ENCODE data around the gene ZNF329. TPM values are rescaled to one million over a fixed set of nuclear protein-coding genes. Genes with fewer than 3 reads are reported as not detected.
"Not testable (repeated sequence)": the region's sequence is repeated elsewhere in the genome, so short reads cannot be mapped to it uniquely, and the experiment has no call there.

ZNF329 gene
- total and polyA plus RNA-seq, 11 donors: 2.4 to 10.9 (median 9.0) TPM

DNA sequence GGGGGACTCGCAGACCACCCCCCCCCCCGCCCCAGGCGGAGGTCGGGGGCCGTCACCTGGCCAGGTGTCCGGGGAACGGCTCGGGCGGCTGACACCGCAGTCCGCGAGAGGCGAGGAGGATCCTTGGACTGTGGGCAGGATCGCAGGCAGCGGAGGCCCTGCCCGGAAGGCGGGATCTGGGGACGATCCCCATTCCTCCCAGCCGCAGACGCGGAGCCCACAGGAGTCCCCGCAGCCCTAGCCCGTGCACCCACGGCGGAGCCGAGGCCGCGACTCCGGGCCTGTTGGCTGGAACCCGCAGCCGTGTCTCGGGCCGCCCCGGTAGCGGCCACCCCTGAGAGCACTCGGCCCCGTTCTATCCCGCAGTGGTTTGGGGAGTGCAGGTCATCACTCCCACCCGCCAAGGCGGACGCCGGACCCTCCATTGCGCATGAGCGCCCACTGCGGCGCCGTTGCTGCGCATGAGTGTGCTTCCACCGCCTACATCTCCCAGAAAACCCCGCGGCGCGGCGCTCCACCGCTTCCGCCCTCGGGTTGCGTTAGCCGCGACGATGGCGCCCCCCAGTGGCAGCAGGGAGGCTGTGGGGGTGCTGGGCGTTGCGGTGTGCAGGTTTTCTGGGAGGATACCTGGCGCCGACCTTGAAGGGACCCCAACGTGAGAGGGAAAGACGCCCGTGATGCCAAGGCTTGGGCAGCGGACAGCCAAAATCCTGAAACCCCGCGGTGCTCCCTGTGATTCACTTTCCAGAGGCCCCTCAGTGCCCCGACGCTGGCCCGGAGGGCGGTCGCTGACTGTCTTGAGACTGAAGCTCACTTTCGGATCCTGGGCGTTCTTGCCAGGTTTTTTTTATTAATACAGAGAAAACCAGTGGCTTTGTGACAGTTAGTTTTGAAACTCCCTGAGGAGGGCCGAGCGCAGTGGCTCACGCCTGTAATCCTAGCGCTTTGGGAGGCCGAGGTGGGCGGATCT is 4.4 kb upstream of the ZNF329 start:
- no peaks in the 10 kb centered on the region for H3K27me3 ChIP-seq
- H3K4me1 ChIP-seq: peaks cover 0 to 41% (median 22%) of the 10 kb centered on the region in 12 donors
- no peaks in the 10 kb centered on the region for H3K36me3 ChIP-seq
- peak; percentile 93 to 98 (median 98) for ATAC-seq
- intact Hi-C loops (cut with DNase I): loop anchor here (1.0 to 10.0 kb wide), 13 partner anchors 58 to 1053 kb away; partner anchors contain the start of genes ZNF776 (in 3 of the 10), ZNF17 (in 1 of the 10), ZNF256 (in 1 of the 10) and ZNF416 (in 1 of the 10)
- WGBS, 4 donors: 3 to 4% (median 3%) methylated on average over 46 to 85 of the region's 85 CpGs
- peak; percentile 97 to 99 (median 97) for DNase-seq
- TF ChIP-seq, protein P1, sequence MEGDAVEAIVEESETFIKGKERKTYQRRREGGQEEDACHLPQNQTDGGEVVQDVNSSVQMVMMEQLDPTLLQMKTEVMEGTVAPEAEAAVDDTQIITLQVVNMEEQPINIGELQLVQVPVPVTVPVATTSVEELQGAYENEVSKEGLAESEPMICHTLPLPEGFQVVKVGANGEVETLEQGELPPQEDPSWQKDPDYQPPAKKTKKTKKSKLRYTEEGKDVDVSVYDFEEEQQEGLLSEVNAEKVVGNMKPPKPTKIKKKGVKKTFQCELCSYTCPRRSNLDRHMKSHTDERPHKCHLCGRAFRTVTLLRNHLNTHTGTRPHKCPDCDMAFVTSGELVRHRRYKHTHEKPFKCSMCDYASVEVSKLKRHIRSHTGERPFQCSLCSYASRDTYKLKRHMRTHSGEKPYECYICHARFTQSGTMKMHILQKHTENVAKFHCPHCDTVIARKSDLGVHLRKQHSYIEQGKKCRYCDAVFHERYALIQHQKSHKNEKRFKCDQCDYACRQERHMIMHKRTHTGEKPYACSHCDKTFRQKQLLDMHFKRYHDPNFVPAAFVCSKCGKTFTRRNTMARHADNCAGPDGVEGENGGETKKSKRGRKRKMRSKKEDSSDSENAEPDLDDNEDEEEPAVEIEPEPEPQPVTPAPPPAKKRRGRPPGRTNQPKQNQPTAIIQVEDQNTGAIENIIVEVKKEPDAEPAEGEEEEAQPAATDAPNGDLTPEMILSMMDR (IDR thresholded peaks at IDR 0.05): peak; percentile 96 to 99 (median 99)
- peak in 1 of 2 donors; percentile 82 for TF ChIP-seq POLR2A (IDR thresholded peaks at IDR 0.05)
- H3K27ac ChIP-seq: peak overlapping the region; percentile 73 to 97 (median 93)
- peaks cover 0 to 4% (median 0%) of the 10 kb centered on the region in 12 donors for H3K9me3 ChIP-seq
- peak overlapping the region; percentile 70 to 99 (median 90) for H3K4me3 ChIP-seq

DNA sequence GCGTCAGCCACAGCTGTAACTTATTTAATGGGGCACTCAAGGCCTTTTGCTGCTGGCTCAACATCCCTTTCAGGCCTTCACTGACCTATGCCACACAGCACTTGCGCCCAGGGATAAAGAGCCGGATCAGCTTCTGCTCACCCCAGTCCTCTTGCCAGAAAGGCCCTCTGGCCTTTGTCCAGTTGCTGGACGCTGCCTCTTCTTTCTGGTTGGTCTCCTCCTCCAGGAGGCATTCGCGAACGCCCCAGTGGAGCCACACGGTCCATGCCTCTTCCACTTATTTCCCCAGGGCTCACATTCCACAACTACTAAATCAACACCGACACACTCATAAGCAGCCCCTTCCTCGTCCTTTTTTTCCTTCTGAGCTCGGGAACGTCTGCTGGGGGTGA is 3.7 kb upstream of the ZNF329 start:
- intact Hi-C loops (cut with DNase I): loop anchor here in 9 of 10 donors (2.0 to 10.0 kb wide), 12 partner anchors 57 to 1052 kb away; partner anchors contain the start of genes ZNF776 (in 3 of the 9), ZNF17 (in 1 of the 9), ZNF256 (in 1 of the 9) and ZNF416 (in 1 of the 9)
- no peaks in the 10 kb centered on the region for H3K27me3 ChIP-seq
- H3K36me3 ChIP-seq: no peaks in the 10 kb centered on the region
- peak in 2 of 4 donors; percentile 13 to 45 for ATAC-seq
- 3 to 7% (median 6%) methylated on average over 12 of the region's 12 CpGs for WGBS, 4 donors
- no peak for TF ChIP-seq POLR2A (IDR thresholded peaks at IDR 0.05)
- TF ChIP-seq, protein P1 (IDR thresholded peaks at IDR 0.05): no peak
- peaks cover 0 to 48% (median 26%) of the 10 kb centered on the region in 12 donors for H3K4me1 ChIP-seq
- peak in 4 of 5 donors; percentile 35 to 77 (median 54) for DNase-seq
- H3K4me3 ChIP-seq: peak overlapping the region; percentile 70 to 99 (median 90)
- peaks cover 0 to 5% (median 0%) of the 10 kb centered on the region in 12 donors for H3K9me3 ChIP-seq
- H3K27ac ChIP-seq: peak overlapping the region; percentile 73 to 97 (median 93)

DNA sequence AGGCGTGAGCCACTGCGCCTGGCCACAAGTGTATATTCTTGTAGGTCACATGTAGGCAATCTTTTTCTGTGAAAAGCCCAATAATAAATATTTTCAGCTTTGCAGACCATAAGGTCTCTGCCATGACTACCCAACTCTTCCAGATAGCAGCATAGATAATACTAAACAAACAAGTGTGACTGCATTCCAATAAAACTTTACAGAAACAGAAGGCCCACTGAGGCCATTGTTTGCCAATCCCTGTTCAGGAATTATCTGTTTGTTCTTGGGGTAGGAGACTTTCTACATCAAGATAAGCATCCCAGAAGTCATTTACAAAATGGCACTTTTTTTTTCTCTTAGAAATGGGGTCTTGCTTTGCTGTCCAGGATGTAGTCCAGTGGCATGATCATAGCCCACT is 2.8 kb upstream of the ZNF329 start:
- ATAC-seq (no peak), DNase-seq (no peak)
- TF ChIP-seq, protein P1 (IDR thresholded peaks at IDR 0.05): no peak
- TF ChIP-seq POLR2A (IDR thresholded peaks at IDR 0.05): no peak
- H3K27ac ChIP-seq: no peak overlapping the region
- 93 to 98% (median 95%) methylated on average over 2 of the region's 2 CpGs for WGBS, 4 donors
- no peaks in the 10 kb centered on the region for H3K36me3 ChIP-seq
- intact Hi-C loops (cut with DNase I): loop anchor here in 9 of 10 donors (5.0 to 10.0 kb wide), 10 partner anchors 56 to 1051 kb away; partner anchors contain the start of genes ZNF776 (in 3 of the 9), ZNF17 (in 1 of the 9), ZNF256 (in 1 of the 9) and ZNF416 (in 1 of the 9)
- peak overlapping the region in 3 of 12 donors; percentile 74 to 97 (median 91) for H3K4me3 ChIP-seq
- peaks cover 0 to 50% (median 26%) of the 10 kb centered on the region in 12 donors for H3K4me1 ChIP-seq
- H3K9me3 ChIP-seq: peaks cover 0 to 14% (median 0%) of the 10 kb centered on the region in 12 donors
- H3K27me3 ChIP-seq: no peaks in the 10 kb centered on the region

- Histone ChIP-seq H3K36me3 (peaks cover 2 to 20% (median 5%) of the 10 kb centered on the region in 9 donors), H3K4me1 (peaks cover 0 to 28% (median 12%) of the 10 kb centered on the region in 12 donors), H3K9me3 (peaks cover 0 to 53% (median 33%) of the 10 kb centered on the region in 12 donors)
- H3K27ac ChIP-seq; H3K27me3 ChIP-seq; H3K4me3 ChIP-seq; ATAC-seq; intact Hi-C loops (cut with DNase I); DNase-seq: not testable (repeated sequence)
- 83 to 100% (median 95%) methylated on average over 2 to 24 of the region's 28 CpGs for WGBS, 4 donors
Observed at GRCh38 chr19:58147475-58147874, 3.1 kb downstream of the ZNF329 start.

All from heart left ventricle (tissue), 16 donors.